HCT116 (cell line): ENCODE data around the gene TMEM156. TPM values are rescaled to one million over a fixed set of nuclear protein-coding genes. Genes with fewer than 3 reads are reported as not detected.

Experiments
- ATAC-seq: fragments of 200-7000 bp; cut with Tn5 transposase; 2 replicates; pipeline ENCODE4 v1.9.1; 2020; ENCODE audit warnings: mild to moderate bottlenecking, moderate library complexity
- BruUV-seq: library from RNA; stranded (reverse); fragments of 400-500 nt; replicated peaks from 2 replicates; lab custom pipeline; 2021; lab: Mats Ljungman, UMichigan
- CTCF ChIA-PET: fragments of 300-600 bp; sonication (Branson Sonifier 250); formaldehyde crosslinking; loops from one replicate; lab custom pipeline; 2021; ENCODE audit warnings: antibody characterized with exemption; lab: Charles Lee
- POLR2A ChIA-PET: fragments of 300-600, 350-600 bp; sonication (Branson Sonifier 250); formaldehyde crosslinking; loops from one replicate; lab custom pipeline; 2021; ENCODE audit warnings: antibody characterized with exemption; lab: Charles Lee
- RAD21 ChIA-PET, 2 experiments: fragments of 300-600 bp; sonication (Branson Sonifier 250); formaldehyde crosslinking; loops; one replicate each; lab custom pipeline; 2023; ENCODE audit warnings: low total read pairs in 2 of 2; ENCODE audit not compliant: uncharacterized antibody in 2 of 2, unreplicated experiment in 2 of 2, low non-redundant PET in 1 of 2; lab: Charles Lee
- DNase-seq: peaks from one replicate; pipeline ENCODE4 v3.0.0-alpha.2; 2010; ENCODE audit warnings: low read depth, low spot score
- H2AFZ ChIP-seq: fragments of 200-600 bp; shearing (Covaris generic), sonication (generic); 2 replicates; pipeline ENCODE4 v1.6.1; 2017; ENCODE audit warnings: low read depth, mixed run types, mixed read lengths, antibody characterized with exemption, low read length; ENCODE audit not compliant: poor library complexity, severe bottlenecking
- H3K27ac ChIP-seq: 2 replicates; pipeline ENCODE4 v1.5.1; 2012; ENCODE audit warnings: low read depth, low read length
- H3K27me3 ChIP-seq: fragments of 200-600 bp; sonication (generic); 2 replicates; pipeline ENCODE4 v1.6.1; 2016; ENCODE audit warnings: mixed run types, low read length, mixed read lengths; ENCODE audit not compliant: insufficient read depth
- H3K36me3 ChIP-seq, 2 experiments: fragments of 200-500 bp in 1 of 2; fragments of 200-600 bp in 1 of 2; sonication (Bioruptor generic) in 1 of 2; sonication (generic) in 1 of 2; 2 replicates each; pipeline versions ENCODE4 v1.5.1 to v1.6.1; 2014 to 2016; ENCODE audit warnings: low read length in 2 of 2, inconsistent platforms in 1 of 2, mixed read lengths in 1 of 2, mixed run types in 1 of 2; ENCODE audit not compliant: insufficient read depth in 2 of 2, control insufficient read depth in 1 of 2
- H3K4me1 ChIP-seq, 2 experiments: fragments of 200-600 bp in 1 of 2; sonication (generic) in 1 of 2; 2 replicates each; pipeline versions ENCODE4 v1.5.1 to v1.6.1; 2012 to 2017; ENCODE audit warnings: low read length in 2 of 2, inconsistent platforms in 1 of 2, mild to moderate bottlenecking in 1 of 2, mixed read lengths in 1 of 2, mixed run types in 1 of 2, moderate library complexity in 1 of 2; ENCODE audit not compliant: insufficient read depth in 2 of 2, control insufficient read depth in 1 of 2
- H3K4me2 ChIP-seq: fragments of 200-600 bp; sonication (generic); 2 replicates; pipeline ENCODE4 v1.6.1; 2017; ENCODE audit warnings: mixed run types, low read length, mixed read lengths
- H3K4me3 ChIP-seq, 2 experiments: fragments of 200-600 bp in 1 of 2; sonication (generic) in 1 of 2; replicated peaks in 1 of 2; 2 replicates each; pipeline ENCODE4 v1.5.1; 2011 to 2016; ENCODE audit warnings: low read length in 2 of 2, control low read depth in 1 of 2, low read depth in 1 of 2, mild to moderate bottlenecking in 1 of 2, mixed read lengths in 1 of 2, mixed run types in 1 of 2
- H3K79me2 ChIP-seq: fragments of 200-600 bp; sonication (generic); 2 replicates; pipeline ENCODE4 v1.6.1; 2017; ENCODE audit warnings: mild to moderate bottlenecking, mixed run types, low read length, moderate library complexity, mixed read lengths; ENCODE audit not compliant: insufficient read depth
- H3K9ac ChIP-seq: fragments of 200-600 bp; sonication (generic); 2 replicates; pipeline ENCODE4 v1.6.1; 2016; ENCODE audit warnings: low read length, mixed read lengths
- H3K9me2 ChIP-seq: fragments of 200-600 bp; sonication (generic), shearing (Covaris generic); 2 replicates; pipeline ENCODE4 v1.6.1; 2017; ENCODE audit warnings: mixed run types, mild to moderate bottlenecking, moderate library complexity; ENCODE audit not compliant: insufficient read depth
- H3K9me3 ChIP-seq, 2 experiments: fragments of 200-500 bp in 1 of 2; fragments of 200-600 bp in 1 of 2; sonication (Bioruptor generic) in 1 of 2; sonication (generic) in 1 of 2; 2 replicates each; pipeline ENCODE4 v1.6.1; 2014 to 2017; ENCODE audit warnings: low read length in 2 of 2, mixed read lengths in 2 of 2, inconsistent platforms in 1 of 2, low read depth in 1 of 2, mild to moderate bottlenecking in 1 of 2, mixed run types in 1 of 2, moderate library complexity in 1 of 2; ENCODE audit not compliant: control insufficient read depth in 1 of 2, insufficient read depth in 1 of 2
- H4K20me1 ChIP-seq: fragments of 200-600 bp; sonication (generic), shearing (Covaris generic); 2 replicates; pipeline ENCODE4 v1.6.1; 2017; ENCODE audit warnings: mixed run types, mild to moderate bottlenecking, moderate library complexity; ENCODE audit not compliant: insufficient read depth
- ATF3 ChIP-seq: IDR thresholded peaks from 2 replicates; pipeline ENCODE4 v1.6.1; 2012
- CBX3 ChIP-seq: IDR thresholded peaks from 2 replicates; pipeline ENCODE4 v1.6.1; 2012; ENCODE audit warnings: low read depth
- CEBPB ChIP-seq: IDR thresholded peaks from 2 replicates; pipeline ENCODE4 v1.6.1; 2012; ENCODE audit warnings: low read depth
- EGR1 ChIP-seq: IDR thresholded peaks from 2 replicates; pipeline ENCODE4 v1.6.1; 2012; ENCODE audit warnings: low read depth
- EZH2 ChIP-seq: fragments of 200-600 bp; sonication (generic); IDR thresholded peaks from 2 replicates; pipeline ENCODE4 v1.6.1; 2017; ENCODE audit warnings: antibody characterized with exemption, mixed run types
- EZH2phosphoT487 ChIP-seq: fragments of 200-600 bp; IDR thresholded peaks from 2 replicates; pipeline ENCODE4 v1.6.1; 2018; ENCODE audit warnings: antibody characterized with exemption, borderline replicate concordance
- FOSL1 ChIP-seq: IDR thresholded peaks from 2 replicates; pipeline ENCODE4 v1.6.1; 2012; ENCODE audit warnings: low read depth
- JUND ChIP-seq: IDR thresholded peaks from 2 replicates; pipeline ENCODE4 v1.6.1; 2012
- MAX ChIP-seq: IDR thresholded peaks from 2 replicates; pipeline ENCODE4 v1.6.1; 2012
- POLR2A ChIP-seq: IDR thresholded peaks from 2 replicates; pipeline ENCODE4 v1.7.0; 2011; ENCODE audit warnings: borderline replicate concordance; ENCODE audit not compliant: insufficient read depth, insufficient read length; ENCODE audit errors: extremely low read depth
- POLR2AphosphoS5 ChIP-seq: IDR thresholded peaks from 2 replicates; pipeline ENCODE4 v1.6.1; 2011; ENCODE audit warnings: mild to moderate bottlenecking, low read depth, low read length, moderate library complexity
- RAD21 ChIP-seq: IDR thresholded peaks from 2 replicates; pipeline ENCODE4 v1.6.1; 2012; ENCODE audit warnings: low read depth, mild to moderate bottlenecking
- REST ChIP-seq: IDR thresholded peaks from 2 replicates; pipeline ENCODE4 v1.6.1; 2012; ENCODE audit warnings: low read depth
- SIN3A ChIP-seq: IDR thresholded peaks from 2 replicates; pipeline ENCODE4 v1.6.1; 2012; ENCODE audit warnings: low read depth
- SP1 ChIP-seq: IDR thresholded peaks from 2 replicates; pipeline ENCODE4 v1.6.1; 2012; ENCODE audit warnings: low read depth
- SRF ChIP-seq: IDR thresholded peaks from 2 replicates; pipeline ENCODE4 v1.6.1; 2012; ENCODE audit warnings: low read depth
- YY1 ChIP-seq: IDR thresholded peaks from 2 replicates; pipeline ENCODE4 v1.6.1; 2011; ENCODE audit warnings: low read length, low read depth, moderate library complexity, mild to moderate bottlenecking; ENCODE audit not compliant: insufficient replicate concordance; ENCODE audit errors: extremely low read depth
- ZNF274 ChIP-seq: fragments of 200-500 bp; sonication (Bioruptor generic); IDR thresholded peaks from 2 replicates; pipeline ENCODE4 v1.6.1; 2014; ENCODE audit warnings: mild to moderate bottlenecking, low read depth, low read length, inconsistent platforms
- intact Hi-C: fragments of 100-400 bp; cut with micrococcal nuclease; formaldehyde crosslinking; loops from 2 replicates; pipeline ENCODE4 v1.10.0; 2022
- total RNA-seq: library from RNA; stranded (reverse); gene quantifications from one replicate; pipeline ENCODE4 v1.2.1, GENCODE V29; 2021; ENCODE audit not compliant: unreplicated experiment

TMEM156 gene
- total RNA-seq, 1 experiment from 2014 or later: 0.22 TPM

- H2AFZ ChIP-seq: peak overlapping the region; percentile 93
- CTCF ChIA-PET: no interaction called here
- BruUV-seq: no TSS peak
These were observed 12.3 kb upstream of the TMEM156 start for GRCh38 chr4:39044364-39044955.

GRCh38 chr4:39043861-39044363 lies 11.7 kb upstream of the TMEM156 start:
- no peak for ATAC-seq
- Histone ChIP-seq H3K4me3 (peak overlapping the region; percentile 59 to 66), H3K36me3 (no peaks in the 10 kb centered on the region), H4K20me1 (no peaks in the 10 kb centered on the region), H3K79me2 (no peaks in the 10 kb centered on the region), H3K27ac (no peak overlapping the region), H3K4me2 (peak overlapping the region; percentile 88), H2AFZ (peak overlapping the region; percentile 93), H3K27me3 (no peaks in the 10 kb centered on the region), H3K4me1 (peaks cover 21 to 27% of the 10 kb centered on the region in 2 experiments), H3K9ac (peak overlapping the region; percentile 62), H3K9me3 (no peaks in the 10 kb centered on the region), H3K9me2 (no peaks in the 10 kb centered on the region)
- POLR2A ChIA-PET: interaction anchor here (1.3 to 1.5 kb wide), 2 partner anchors 14 to 20 kb away, joined by 4 read pairs; no protein-coding TSS in a partner anchor
- no TSS peak for BruUV-seq
- RAD21 ChIA-PET: no interaction called here
- CTCF ChIA-PET: no interaction called here
- intact Hi-C loops: no loop called here
- DNase-seq: no peak
- no peak for TF ChIP-seq EZH2phosphoT487
- no peak for TF ChIP-seq REST
- TF ChIP-seq YY1: no peak
- TF ChIP-seq POLR2A: no peak
- no peak for TF ChIP-seq SP1
- no peak for TF ChIP-seq SRF
- no peak for TF ChIP-seq MAX
- no peak for TF ChIP-seq POLR2AphosphoS5
- no peak for TF ChIP-seq CEBPB
- no peak for TF ChIP-seq CBX3
- no peak for TF ChIP-seq ZNF274
- no peak for TF ChIP-seq JUND
- TF ChIP-seq EZH2: no peak
- TF ChIP-seq RAD21: no peak
- TF ChIP-seq SIN3A: no peak
- no peak for TF ChIP-seq ATF3
- TF ChIP-seq FOSL1: no peak

More at GRCh38 chr4:39044364-39044955, 12.3 kb upstream of the TMEM156 start:
- intact Hi-C loops: no loop called here
- H3K27ac ChIP-seq: peak overlapping the region; percentile 65
- H3K9ac ChIP-seq: peak overlapping the region; percentile 62
- H3K36me3 ChIP-seq: no peaks in the 10 kb centered on the region
- TF ChIP-seq POLR2AphosphoS5: no peak; the same call in 1 of the 2 replicates
- TF ChIP-seq RAD21: no peak
- no peak for TF ChIP-seq SP1
- peak; percentile 10; the same call in 1 of the 2 replicates for TF ChIP-seq EGR1
- RAD21 ChIA-PET: no interaction called here
- peak overlapping the region; percentile 59 to 66 for H3K4me3 ChIP-seq
- H3K9me2 ChIP-seq: no peaks in the 10 kb centered on the region
- ATAC-seq (peak; percentile 84), DNase-seq (peak; percentile 64)
- no peaks in the 10 kb centered on the region for H3K27me3 ChIP-seq
- no peaks in the 10 kb centered on the region for H4K20me1 ChIP-seq
- no peaks in the 10 kb centered on the region for H3K9me3 ChIP-seq
- POLR2A ChIA-PET: interaction anchor here (1.3 to 1.5 kb wide), 2 partner anchors 14 to 20 kb away, joined by 4 read pairs; no protein-coding TSS in a partner anchor
- H3K4me2 ChIP-seq: peak overlapping the region; percentile 88
- no peaks in the 10 kb centered on the region for H3K79me2 ChIP-seq
- peaks cover 21 to 27% of the 10 kb centered on the region in 2 experiments for H3K4me1 ChIP-seq
